Measurements from ENCODE around the gene MED14. TPM values are rescaled to one million over a fixed set of nuclear protein-coding genes. Genes with fewer than 3 reads are reported as not detected.

MED14 gene
- total RNA-seq, 1 experiment from 2014 or later = 136 TPM

GRCh38 chrX:40607381-40607780 is 128.0 kb downstream of the MED14 start:
- WGBS (ENCODE audit: extremely low coverage, insufficient read length, low lambda C conversion rate) = no CpG with 5 or more reads among the region's 3 CpGs
- no peak for TF ChIP-seq CTCF (conservative IDR thresholded peaks at IDR 0.05)
- DNase-seq = no peak

More at GRCh38 chrX:40607381-40607780, 128.0 kb downstream of the MED14 start:
- no peak overlapping the region for H3T11ph ChIP-seq (ENCODE audit: low read length)
- no peak overlapping the region for H3K27ac ChIP-seq (ENCODE audit: insufficient read length, low read depth, low read length)
- no peak overlapping the region for H2BK12ac ChIP-seq (ENCODE audit: insufficient read length, low read depth, low read length)
- no peak overlapping the region for H3K23ac ChIP-seq (ENCODE audit: insufficient read length, low read depth, low read length)
- no peak overlapping the region for H4K91ac ChIP-seq (ENCODE audit: insufficient read length, low read depth, low read length)
- H3K36me3 Mint-ChIP-seq (ENCODE audit: insufficient read depth in 1 of 3, low read depth in 3 of 3) = peaks cover 0 to 12% (median 10%) of the 10 kb centered on the region in 3 experiments; a peak in 4 of 7 replicates
- no peak overlapping the region for H3K4me2 ChIP-seq (ENCODE audit: insufficient read depth, insufficient read length, low read length)
- no peak overlapping the region for H2AFZ ChIP-seq (ENCODE audit: low read length)
- no peak overlapping the region for H3K56ac ChIP-seq (ENCODE audit: insufficient read length, low read depth, low read length)
- H3K9me3 Mint-ChIP-seq = peaks cover 44 to 47% of the 10 kb centered on the region in 2 experiments
- H3K27me3 ChIP-seq (ENCODE audit: insufficient read depth, low read length) = no peaks in the 10 kb centered on the region
- H3K9me3 ChIP-seq (ENCODE audit: control insufficient read depth, low read depth, low read length) = no peaks in the 10 kb centered on the region
- H3K23me2 ChIP-seq (ENCODE audit: insufficient read length, low read depth, low read length, poor library complexity, severe bottlenecking) = no peaks in the 10 kb centered on the region
- H4K5ac ChIP-seq (ENCODE audit: insufficient read length, low read depth, low read length) = no peak overlapping the region
- no peak overlapping the region for H3K27ac Mint-ChIP-seq
- no peak overlapping the region for H3K4me3 Mint-ChIP-seq
- no peaks in the 10 kb centered on the region for H3K4me1 Mint-ChIP-seq
- H3K79me1 ChIP-seq (ENCODE audit: insufficient read depth, low read depth, low read length, poor library complexity, severe bottlenecking) = no peaks in the 10 kb centered on the region
- H3K9ac ChIP-seq (ENCODE audit: extremely low read depth, insufficient read length, low read length) = no peak overlapping the region
- no peaks in the 10 kb centered on the region for H3K27me3 Mint-ChIP-seq (ENCODE audit: low read depth)
- H4K20me1 ChIP-seq (ENCODE audit: control insufficient read depth, insufficient read depth, insufficient read length) = no peaks in the 10 kb centered on the region
- H3K4ac ChIP-seq (ENCODE audit: low read depth, low read length) = no peak overlapping the region
- H4K8ac ChIP-seq (replicated peaks; ENCODE audit: insufficient read length, low read depth, low read length) = no peak overlapping the region
- no peak overlapping the region for H3K18ac ChIP-seq (ENCODE audit: insufficient read length, low read depth, low read length)
- H2AK5ac ChIP-seq (ENCODE audit: insufficient read length, low read length) = no peak overlapping the region
- no peak overlapping the region for H2BK20ac ChIP-seq (ENCODE audit: low read depth, low read length, poor library complexity, severe bottlenecking)
- no peaks in the 10 kb centered on the region for H3K4me1 ChIP-seq (ENCODE audit: insufficient read depth, low read length)
- H2BK120ac ChIP-seq (ENCODE audit: low read depth, low read length, poor library complexity, severe bottlenecking) = no peak overlapping the region
- no peak overlapping the region for H2BK15ac ChIP-seq (ENCODE audit: low read depth, low read length)
- H3K14ac ChIP-seq (ENCODE audit: insufficient read depth, low read length) = no peak overlapping the region
- H3K79me2 ChIP-seq (ENCODE audit: insufficient read depth, low read length) = no peaks in the 10 kb centered on the region
- H2BK5ac ChIP-seq (ENCODE audit: insufficient read length, low read length) = no peak overlapping the region

Measured in H9 (cell line).